HepG2 (cell line): ENCODE data around the gene LSM14B. TPM values are rescaled to one million over a fixed set of nuclear protein-coding genes. Genes with fewer than 3 reads are reported as not detected.

Experiments
- EP300 ChIP-seq, 3 experiments: sonication (generic) in 1 of 3; formaldehyde crosslinking in 1 of 3; IDR thresholded peaks; 2 replicates each; pipeline versions ENCODE4 v1.5.1 to v1.6.1; 2011 to 2020; ENCODE audit warnings: low read depth in 2 of 3, low read length in 2 of 3, borderline replicate concordance in 1 of 3, improper control_type of control experiment in 1 of 3, mild to moderate bottlenecking in 1 of 3, missing genetic modification reagents in 1 of 3, moderate library complexity in 1 of 3
- ETV6 ChIP-seq: sonication (generic); formaldehyde crosslinking; conservative IDR thresholded peaks from 2 replicates; pipeline ENCODE4 v1.4.0; 2020; ENCODE audit warnings: missing genetic modification reagents
- GATA4 ChIP-seq: sonication (generic); IDR thresholded peaks from 2 replicates; pipeline ENCODE4 v1.6.1; 2016; ENCODE audit warnings: antibody characterized with exemption, low read depth, borderline replicate concordance
- HMG20A ChIP-seq: IDR thresholded peaks from 2 replicates; pipeline ENCODE4 v1.6.1; 2016; ENCODE audit warnings: borderline replicate concordance
- NFATC3 ChIP-seq: sonication (generic); formaldehyde crosslinking; IDR thresholded peaks from 2 replicates; pipeline ENCODE4 v1.5.1; 2020; ENCODE audit warnings: mild to moderate bottlenecking, missing genetic modification reagents
- NR1H2 ChIP-seq: sonication (generic); formaldehyde crosslinking; IDR thresholded peaks from 2 replicates; pipeline ENCODE4 v1.8.1; 2022; ENCODE audit warnings: low read depth, missing genetic modification reagents, borderline replicate concordance
- NR2C2 ChIP-seq: sonication (generic); formaldehyde crosslinking; IDR thresholded peaks from 2 replicates; pipeline ENCODE4 v1.4.0; 2020; ENCODE audit warnings: missing genetic modification reagents, mild to moderate bottlenecking, moderate library complexity, borderline replicate concordance
- NR2F1 ChIP-seq, 2 experiments: fragments of 450-650 bp in 1 of 2; formaldehyde crosslinking in 1 of 2; IDR thresholded peaks; 2 replicates each; pipeline versions ENCODE4 v1.5.0 to v1.6.1; 2016 to 2020; ENCODE audit warnings: mild to moderate bottlenecking in 1 of 2, missing compliant biosample characterization in 1 of 2, missing genetic modification reagents in 1 of 2, moderate library complexity in 1 of 2
- SMAD9 ChIP-seq: sonication (generic); formaldehyde crosslinking; IDR thresholded peaks from 2 replicates; pipeline ENCODE4 v1.5.1; 2020; ENCODE audit warnings: mild to moderate bottlenecking, missing genetic modification reagents
- SNAPC2 ChIP-seq: sonication (generic); formaldehyde crosslinking; IDR thresholded peaks from 2 replicates; pipeline ENCODE4 v1.8.1; 2022; ENCODE audit warnings: mild to moderate bottlenecking, missing genetic modification reagents
- SNRNP70 ChIP-seq: fragments of 200-400 bp; formaldehyde crosslinking; IDR thresholded peaks from 2 replicates; pipeline ENCODE4 v1.6.1; 2017; ENCODE audit warnings: mild to moderate bottlenecking, low read depth, low read length, moderate library complexity
- SSRP1 ChIP-seq: IDR thresholded peaks from 2 replicates; pipeline ENCODE4 v1.6.1; 2016; ENCODE audit warnings: control low read depth
- XBP1 ChIP-seq: sonication (generic); formaldehyde crosslinking; IDR thresholded peaks from 2 replicates; pipeline ENCODE4 v1.5.0; 2020; ENCODE audit warnings: missing genetic modification reagents
- ZMAT3 ChIP-seq: sonication (generic); formaldehyde crosslinking; conservative IDR thresholded peaks from 2 replicates; pipeline ENCODE4 v1.7.0; 2021; ENCODE audit warnings: missing genetic modification reagents
- ZNF24 ChIP-seq: fragments of 450-650 bp; IDR thresholded peaks from 2 replicates; pipeline ENCODE4 v1.6.1; 2017; ENCODE audit warnings: antibody characterized with exemption, mild to moderate bottlenecking
- ZNF570 ChIP-seq: sonication (generic); formaldehyde crosslinking; IDR thresholded peaks from 2 replicates; pipeline ENCODE4 v1.4.0; 2020; ENCODE audit warnings: mild to moderate bottlenecking, missing genetic modification reagents, borderline replicate concordance
- ZSCAN12 ChIP-seq: sonication (generic); formaldehyde crosslinking; IDR thresholded peaks from 2 replicates; pipeline ENCODE4 v1.9.0; 2021; ENCODE audit warnings: mild to moderate bottlenecking, missing genetic modification reagents
- ZSCAN21 ChIP-seq: sonication (generic); formaldehyde crosslinking; IDR thresholded peaks from 2 replicates; pipeline ENCODE4 v1.8.0; 2022; ENCODE audit warnings: mild to moderate bottlenecking, missing genetic modification reagents, moderate library complexity, borderline replicate concordance
- polyA plus RNA-seq, 8 experiments: library from polyadenylated mRNA; depleted of rRNA in 3 of 8; stranded (reverse) in 7 of 8; unstranded in 1 of 8; fragments of >200 nt; fragmentation: Illumina TruSeq in 4 of 8; extraction: Trizol in 4 of 8; gene quantifications; 2 replicates each; pipeline versions ENCODE4 v1.2.1 to v1.2.3, GENCODE V29; 2011 to 2016; ENCODE audit warnings: low read depth in 4 of 8, missing spikeins in 1 of 8, mixed read lengths in 1 of 8; ENCODE audit not compliant: insufficient read depth in 1 of 8
- total RNA-seq, 5 experiments: library from RNA; depleted of rRNA; stranded (reverse); fragments of >200 nt; fragmentation: Illumina TruSeq; extraction: Trizol; gene quantifications; 2 replicates each; pipeline ENCODE4 v1.2.3, GENCODE V29; 2016; ENCODE audit warnings: low read depth in 1 of 5
- TF ChIP-seq, protein P1 (sequence below): sonication (generic); formaldehyde crosslinking; IDR thresholded peaks from 2 replicates; pipeline ENCODE4 v1.5.0; 2020; ENCODE audit warnings: mild to moderate bottlenecking, missing genetic modification reagents
- TF ChIP-seq, protein P2 (sequence below): sonication (generic); formaldehyde crosslinking; conservative IDR thresholded peaks from 2 replicates; pipeline ENCODE4 v1.8.0; 2022; ENCODE audit warnings: mild to moderate bottlenecking, moderate library complexity, missing genetic modification reagents
- TF ChIP-seq, protein P3 (sequence below): sonication (generic); formaldehyde crosslinking; IDR thresholded peaks from 2 replicates; pipeline ENCODE4 v1.4.0; 2020; ENCODE audit warnings: mild to moderate bottlenecking, missing genetic modification reagents, borderline replicate concordance
- TF ChIP-seq, protein P4 (sequence below): sonication (generic); IDR thresholded peaks from 2 replicates; pipeline ENCODE4 v1.6.1; 2016; ENCODE audit warnings: low read depth, borderline replicate concordance

Gene LSM14B
- total and polyA plus RNA-seq, 2 of the 13 experiments (the other 11 are each of a cell fraction or from before 2014, with no cell fraction given): 43.3 to 79.2 TPM

DNA sequence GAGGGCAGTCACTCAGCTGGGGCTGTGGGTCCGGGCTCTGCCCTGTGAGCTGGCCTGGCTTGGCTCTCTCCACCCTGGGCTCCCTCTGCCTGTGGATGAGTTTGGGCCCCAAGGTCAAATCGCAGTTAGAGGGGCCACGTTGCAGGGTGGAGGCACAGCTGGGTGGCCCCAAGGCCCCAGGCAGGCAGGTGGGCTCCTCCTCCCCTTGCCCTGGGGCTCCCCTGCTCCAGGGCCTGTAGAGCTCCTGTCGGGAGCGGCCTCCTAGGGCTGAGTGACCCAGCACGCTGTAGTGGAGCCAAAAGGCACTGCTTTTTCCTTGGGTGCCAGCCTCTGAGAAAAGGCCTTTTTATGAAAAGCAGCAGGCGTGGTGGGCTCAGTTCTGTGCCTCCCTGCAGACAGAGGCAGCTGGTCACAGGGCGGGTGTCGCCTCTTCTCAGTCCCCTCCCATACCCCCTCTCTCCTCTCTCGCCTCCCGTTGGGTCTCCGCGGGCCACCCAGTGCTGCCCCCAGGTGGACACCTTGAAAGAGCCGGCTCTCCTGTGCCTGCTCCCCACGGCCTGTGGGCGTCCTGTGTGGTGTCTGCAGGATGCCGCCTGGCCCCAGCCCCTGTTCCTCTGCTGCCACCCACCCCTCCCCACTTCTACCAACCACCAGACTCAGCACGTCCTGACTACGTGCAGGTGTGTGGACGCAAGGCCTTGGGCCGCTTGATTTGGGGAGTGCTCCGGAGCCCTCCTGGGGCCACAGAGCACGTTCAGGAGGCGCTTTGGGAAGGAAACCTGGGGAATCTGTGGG, 34.5 kb downstream of the LSM14B start (continued):
- no peak for TF ChIP-seq XBP1 (CRISPR knock-in tag)
- TF ChIP-seq NFATC3 (CRISPR knock-in tag): no peak
- TF ChIP-seq ZSCAN21: peak; percentile 50; the same call in 1 of the 2 replicates
- no peak for TF ChIP-seq GATA4
- no peak for TF ChIP-seq NR2F1 (CRISPR knock-in tag; IDR thresholded peaks at IDR 0.05)
- no peak for TF ChIP-seq ZNF570
- TF ChIP-seq HMG20A (CRISPR knock-in tag): no peak
- peak in 1 of 2 experiments; percentile 3; a peak in 1 of 4 replicates for TF ChIP-seq EP300 (IDR thresholded peaks at IDR 0.05; ENCODE audit: low read depth in 2 of 2, low read length in 2 of 2)
- TF ChIP-seq EP300 (CRISPR knock-in tag; IDR thresholded peaks at IDR 0.05; ENCODE audit: borderline replicate concordance): peak; percentile 42
- no peak for TF ChIP-seq ZNF24
- TF ChIP-seq SMAD9 (CRISPR knock-in tag): no peak
- no peak for TF ChIP-seq SNAPC2 (CRISPR knock-in tag)
- TF ChIP-seq, protein P1, sequence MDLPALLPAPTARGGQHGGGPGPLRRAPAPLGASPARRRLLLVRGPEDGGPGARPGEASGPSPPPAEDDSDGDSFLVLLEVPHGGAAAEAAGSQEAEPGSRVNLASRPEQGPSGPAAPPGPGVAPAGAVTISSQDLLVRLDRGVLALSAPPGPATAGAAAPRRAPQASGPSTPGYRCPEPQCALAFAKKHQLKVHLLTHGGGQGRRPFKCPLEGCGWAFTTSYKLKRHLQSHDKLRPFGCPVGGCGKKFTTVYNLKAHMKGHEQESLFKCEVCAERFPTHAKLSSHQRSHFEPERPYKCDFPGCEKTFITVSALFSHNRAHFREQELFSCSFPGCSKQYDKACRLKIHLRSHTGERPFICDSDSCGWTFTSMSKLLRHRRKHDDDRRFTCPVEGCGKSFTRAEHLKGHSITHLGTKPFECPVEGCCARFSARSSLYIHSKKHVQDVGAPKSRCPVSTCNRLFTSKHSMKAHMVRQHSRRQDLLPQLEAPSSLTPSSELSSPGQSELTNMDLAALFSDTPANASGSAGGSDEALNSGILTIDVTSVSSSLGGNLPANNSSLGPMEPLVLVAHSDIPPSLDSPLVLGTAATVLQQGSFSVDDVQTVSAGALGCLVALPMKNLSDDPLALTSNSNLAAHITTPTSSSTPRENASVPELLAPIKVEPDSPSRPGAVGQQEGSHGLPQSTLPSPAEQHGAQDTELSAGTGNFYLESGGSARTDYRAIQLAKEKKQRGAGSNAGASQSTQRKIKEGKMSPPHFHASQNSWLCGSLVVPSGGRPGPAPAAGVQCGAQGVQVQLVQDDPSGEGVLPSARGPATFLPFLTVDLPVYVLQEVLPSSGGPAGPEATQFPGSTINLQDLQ (CRISPR knock-in tag): no peak
- no peak for TF ChIP-seq SNRNP70
- TF ChIP-seq ZMAT3 (CRISPR knock-in tag): no peak
- TF ChIP-seq, protein P2, sequence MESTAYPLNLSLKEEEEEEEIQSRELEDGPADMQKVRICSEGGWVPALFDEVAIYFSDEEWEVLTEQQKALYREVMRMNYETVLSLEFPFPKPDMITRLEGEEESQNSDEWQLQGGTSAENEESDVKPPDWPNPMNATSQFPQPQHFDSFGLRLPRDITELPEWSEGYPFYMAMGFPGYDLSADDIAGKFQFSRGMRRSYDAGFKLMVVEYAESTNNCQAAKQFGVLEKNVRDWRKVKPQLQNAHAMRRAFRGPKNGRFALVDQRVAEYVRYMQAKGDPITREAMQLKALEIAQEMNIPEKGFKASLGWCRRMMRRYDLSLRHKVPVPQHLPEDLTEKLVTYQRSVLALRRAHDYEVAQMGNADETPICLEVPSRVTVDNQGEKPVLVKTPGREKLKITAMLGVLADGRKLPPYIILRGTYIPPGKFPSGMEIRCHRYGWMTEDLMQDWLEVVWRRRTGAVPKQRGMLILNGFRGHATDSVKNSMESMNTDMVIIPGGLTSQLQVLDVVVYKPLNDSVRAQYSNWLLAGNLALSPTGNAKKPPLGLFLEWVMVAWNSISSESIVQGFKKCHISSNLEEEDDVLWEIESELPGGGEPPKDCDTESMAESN (CRISPR knock-in tag): no peak
- TF ChIP-seq, protein P3, sequence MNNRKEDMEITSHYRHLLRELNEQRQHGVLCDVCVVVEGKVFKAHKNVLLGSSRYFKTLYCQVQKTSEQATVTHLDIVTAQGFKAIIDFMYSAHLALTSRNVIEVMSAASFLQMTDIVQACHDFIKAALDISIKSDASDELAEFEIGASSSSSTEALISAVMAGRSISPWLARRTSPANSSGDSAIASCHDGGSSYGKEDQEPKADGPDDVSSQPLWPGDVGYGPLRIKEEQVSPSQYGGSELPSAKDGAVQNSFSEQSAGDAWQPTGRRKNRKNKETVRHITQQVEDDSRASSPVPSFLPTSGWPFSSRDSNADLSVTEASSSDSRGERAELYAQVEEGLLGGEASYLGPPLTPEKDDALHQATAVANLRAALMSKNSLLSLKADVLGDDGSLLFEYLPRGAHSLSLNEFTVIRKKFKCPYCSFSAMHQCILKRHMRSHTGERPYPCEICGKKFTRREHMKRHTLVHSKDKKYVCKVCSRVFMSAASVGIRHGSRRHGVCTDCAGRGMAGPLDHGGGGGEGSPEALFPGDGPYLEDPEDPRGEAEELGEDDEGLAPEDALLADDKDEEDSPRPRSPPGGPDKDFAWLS (CRISPR knock-in tag): no peak
- TF ChIP-seq, protein P4, sequence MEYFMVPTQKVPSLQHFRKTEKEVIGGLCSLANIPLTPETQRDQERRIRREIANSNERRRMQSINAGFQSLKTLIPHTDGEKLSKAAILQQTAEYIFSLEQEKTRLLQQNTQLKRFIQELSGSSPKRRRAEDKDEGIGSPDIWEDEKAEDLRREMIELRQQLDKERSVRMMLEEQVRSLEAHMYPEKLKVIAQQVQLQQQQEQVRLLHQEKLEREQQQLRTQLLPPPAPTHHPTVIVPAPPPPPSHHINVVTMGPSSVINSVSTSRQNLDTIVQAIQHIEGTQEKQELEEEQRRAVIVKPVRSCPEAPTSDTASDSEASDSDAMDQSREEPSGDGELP: peak; percentile 22; the same call in 1 of the 2 replicates
- TF ChIP-seq SSRP1 (CRISPR knock-in tag): no peak
- no peak for TF ChIP-seq NR1H2 (CRISPR knock-in tag)
- TF ChIP-seq ZSCAN12 (CRISPR knock-in tag): no peak
- no peak for TF ChIP-seq NR2C2
- peak; percentile 70; the same call in 1 of the 2 replicates for TF ChIP-seq ETV6 (CRISPR knock-in tag)
